Measurements from ENCODE around the gene SPESP1.

The SPESP1 gene

GRCh38 chr15:68933001-68933400, 2.7 kb downstream of the SPESP1 start:
- TF ChIP-seq, protein P1, sequence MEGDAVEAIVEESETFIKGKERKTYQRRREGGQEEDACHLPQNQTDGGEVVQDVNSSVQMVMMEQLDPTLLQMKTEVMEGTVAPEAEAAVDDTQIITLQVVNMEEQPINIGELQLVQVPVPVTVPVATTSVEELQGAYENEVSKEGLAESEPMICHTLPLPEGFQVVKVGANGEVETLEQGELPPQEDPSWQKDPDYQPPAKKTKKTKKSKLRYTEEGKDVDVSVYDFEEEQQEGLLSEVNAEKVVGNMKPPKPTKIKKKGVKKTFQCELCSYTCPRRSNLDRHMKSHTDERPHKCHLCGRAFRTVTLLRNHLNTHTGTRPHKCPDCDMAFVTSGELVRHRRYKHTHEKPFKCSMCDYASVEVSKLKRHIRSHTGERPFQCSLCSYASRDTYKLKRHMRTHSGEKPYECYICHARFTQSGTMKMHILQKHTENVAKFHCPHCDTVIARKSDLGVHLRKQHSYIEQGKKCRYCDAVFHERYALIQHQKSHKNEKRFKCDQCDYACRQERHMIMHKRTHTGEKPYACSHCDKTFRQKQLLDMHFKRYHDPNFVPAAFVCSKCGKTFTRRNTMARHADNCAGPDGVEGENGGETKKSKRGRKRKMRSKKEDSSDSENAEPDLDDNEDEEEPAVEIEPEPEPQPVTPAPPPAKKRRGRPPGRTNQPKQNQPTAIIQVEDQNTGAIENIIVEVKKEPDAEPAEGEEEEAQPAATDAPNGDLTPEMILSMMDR (IDR thresholded peaks at IDR 0.05), result no peak

- TF ChIP-seq, protein P1 (IDR thresholded peaks at IDR 0.05), result no peak
Observed at GRCh38 chr15:68934341-68934740, 4.0 kb downstream of the SPESP1 start.

DNA sequence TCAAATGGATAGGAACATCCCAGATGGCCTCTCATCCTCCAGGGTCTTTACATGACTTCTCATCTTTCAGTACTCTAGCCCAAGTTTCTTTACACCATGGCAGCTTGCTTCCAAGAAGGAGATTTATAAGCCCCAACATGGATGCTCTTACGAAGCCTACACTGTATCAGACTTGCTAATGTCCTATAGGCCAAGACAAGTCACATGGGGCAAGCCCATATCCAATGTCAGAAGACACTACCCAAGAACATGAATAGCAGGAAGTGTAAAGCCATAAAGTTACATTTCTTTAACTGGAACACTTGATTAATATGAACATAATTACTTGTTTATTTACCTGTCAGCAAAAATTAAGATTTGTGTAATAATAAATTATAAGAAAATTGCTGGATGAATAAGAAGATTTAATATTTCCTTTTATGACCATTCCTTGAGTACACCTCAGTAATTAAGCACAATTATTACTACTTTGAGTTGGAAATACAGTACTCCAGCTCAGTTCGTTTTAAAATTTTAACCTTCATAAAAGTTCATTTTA, 5.1 kb downstream of the SPESP1 start:
- TF ChIP-seq, protein P1 (IDR thresholded peaks at IDR 0.05), result no peak

GRCh38 chr15:68939501-68939900, 9.2 kb downstream of the SPESP1 start:
- TF ChIP-seq, protein P1 (IDR thresholded peaks at IDR 0.05), result no peak

- TF ChIP-seq, protein P1 (IDR thresholded peaks at IDR 0.05), result no peak
Observed at GRCh38 chr15:68951813-68952212, 21.5 kb downstream of the SPESP1 start.

- TF ChIP-seq, protein P1 (IDR thresholded peaks at IDR 0.05), result no peak
Observed at GRCh38 chr15:68957696-68958095, 27.4 kb downstream of the SPESP1 start.

DNA sequence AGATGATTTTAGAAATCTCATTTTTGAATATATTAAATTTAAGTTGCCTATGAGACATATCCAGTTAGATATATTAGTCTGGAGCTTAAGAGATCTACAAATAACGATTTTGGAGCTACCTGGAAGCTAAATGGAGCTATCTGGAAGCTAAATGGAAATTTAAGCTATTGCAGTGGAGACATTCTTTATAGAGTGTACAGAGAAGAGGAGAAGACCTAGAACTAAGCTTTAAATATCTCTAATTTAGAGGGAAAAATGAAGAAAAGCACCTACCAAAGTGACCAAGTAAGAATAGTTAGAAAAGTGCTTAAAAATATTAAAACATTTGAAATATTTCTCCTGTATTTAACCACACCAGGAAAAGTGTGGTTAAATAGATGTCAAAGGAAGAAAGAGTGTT, 28.3 kb downstream of the SPESP1 start:
- TF ChIP-seq, protein P1 (IDR thresholded peaks at IDR 0.05), result no peak

- TF ChIP-seq, protein P1 (IDR thresholded peaks at IDR 0.05), result no peak
Observed at GRCh38 chr15:68962465-68962864, 32.1 kb downstream of the SPESP1 start.

Data from LNCAP (cell line).